Measurements from ENCODE around the gene TXNRD2.

DNA sequence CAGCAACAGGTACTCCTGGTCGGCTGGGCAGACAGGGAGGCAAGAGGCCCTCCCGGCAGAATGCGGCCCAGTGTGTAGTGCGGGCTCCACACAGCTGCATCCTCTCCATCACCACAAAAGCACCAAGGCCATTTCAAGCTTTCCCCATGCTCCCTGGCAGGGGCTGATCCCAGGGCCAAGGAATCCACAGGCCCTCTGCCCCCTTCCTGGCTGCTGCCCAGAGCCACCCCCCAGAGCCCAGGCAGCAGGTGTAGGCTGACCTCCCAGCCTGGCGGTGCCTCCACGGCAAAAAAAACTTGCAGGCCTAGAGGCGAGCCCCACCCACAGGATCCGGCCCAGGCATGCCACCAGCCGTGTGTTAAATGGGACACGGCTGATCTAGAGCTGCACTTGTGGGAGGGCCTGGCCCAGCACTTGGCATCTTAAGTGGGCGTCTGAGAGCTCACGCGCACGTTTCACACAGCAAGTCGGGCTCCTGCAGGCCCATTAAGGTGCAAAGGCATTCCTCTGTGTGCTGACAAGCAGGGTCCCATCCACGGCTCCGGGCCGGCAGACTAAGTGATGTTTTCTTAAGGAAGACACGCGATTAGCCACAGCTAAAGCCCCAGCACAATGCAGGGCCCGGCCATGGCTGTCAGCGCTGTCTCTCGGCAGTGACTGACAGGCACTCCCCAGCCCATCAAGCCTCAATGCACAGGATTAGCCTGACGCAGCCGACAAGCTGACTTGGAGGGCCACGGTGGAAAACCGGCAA, 67.1 kb downstream of the TXNRD2 start:
- no peak for TF ChIP-seq YY1 (IDR thresholded peaks at IDR 0.05; ENCODE audit: low read depth)
- TF ChIP-seq TAF1 (IDR thresholded peaks at IDR 0.05; ENCODE audit: low read depth) = no peak

Data from Ishikawa (cell line).